ENCODE data around the gene TMC8.

DNA sequence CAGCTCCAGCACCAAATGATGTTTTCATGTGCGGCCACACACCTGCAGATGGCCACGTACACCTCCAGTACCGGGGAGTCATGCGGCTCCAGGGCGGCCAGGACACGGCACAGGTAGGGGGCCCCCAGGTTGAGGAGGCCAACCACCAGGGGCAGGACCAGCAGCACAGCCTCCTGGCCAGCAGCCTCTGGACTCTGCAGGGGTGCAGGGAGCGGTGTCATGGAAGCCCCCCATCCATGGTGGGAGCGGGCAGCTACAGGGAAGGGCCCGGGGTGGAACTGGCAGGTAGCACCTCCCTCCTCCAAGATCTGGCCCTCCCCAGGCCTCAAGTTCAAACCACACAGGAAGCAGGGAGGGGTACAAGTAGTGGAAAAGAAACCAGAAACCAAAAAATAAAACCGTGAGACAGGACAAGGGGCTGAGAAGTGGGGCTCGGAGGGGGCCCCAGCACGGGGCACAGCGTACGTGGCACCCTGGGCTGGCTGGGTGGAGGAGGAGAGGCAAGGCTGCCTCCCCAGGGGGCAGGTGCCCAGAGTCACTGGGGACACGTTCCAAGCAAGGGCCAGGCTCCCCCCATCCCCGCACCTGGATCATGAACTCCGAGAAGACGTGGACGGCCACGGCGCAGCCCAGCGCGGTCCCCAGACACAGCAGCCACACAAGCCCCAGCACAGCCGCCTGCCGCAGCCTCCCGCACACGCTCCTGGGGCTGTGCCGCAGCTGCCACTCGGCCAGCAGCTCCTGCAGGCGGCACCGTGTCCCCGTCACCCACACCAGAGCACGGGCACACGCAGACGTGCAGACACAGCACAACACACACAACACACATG, 9.4 kb upstream of the TMC8 start:
- TF ChIP-seq CTCF (IDR thresholded peaks at IDR 0.05) (no peak), POLR2A (IDR thresholded peaks at IDR 0.05) (no peak)
